Endothelial cell of umbilical vein (primary cell): ENCODE results near the gene SPRED2. TPM values are rescaled to one million over a fixed set of nuclear protein-coding genes. Genes with fewer than 3 reads are reported as not detected.

Experiments
- BruUV-seq: library from RNA; stranded (reverse); fragments of 400-500 nt; replicated peaks from 2 replicates; lab custom pipeline; 2021; lab: Mats Ljungman, UMichigan
- CTCF ChIA-PET: fragments of 300-600, 350-600 bp; sonication (Branson Sonifier 250); formaldehyde crosslinking; loops from one replicate; lab custom pipeline; 2021; ENCODE audit warnings: antibody characterized with exemption, inconsistent platforms; lab: Charles Lee
- POLR2A ChIA-PET: fragments of 300-600, 350-600 bp; sonication (Branson Sonifier 250); formaldehyde crosslinking; loops from one replicate; lab custom pipeline; 2021; ENCODE audit warnings: antibody characterized with exemption, inconsistent platforms; lab: Charles Lee
- DNase-seq: peaks from one replicate; pipeline ENCODE4 v3.0.0-alpha.2; 2011; ENCODE audit warnings: low read depth, low spot score
- FAIRE-seq: peaks from 2 replicates; lab custom pipeline; 2011; peaks lifted over from hg19 to GRCh38; lab: Jason Lieb, UNC
- H2AFZ ChIP-seq: 2 replicates; pipeline ENCODE4 v1.6.0; 2012; ENCODE audit warnings: low read depth, low read length, control low read depth, inconsistent platforms
- H3K27ac ChIP-seq: 2 replicates; pipeline ENCODE4 v1.5.1; 2011; ENCODE audit warnings: low read depth, mild to moderate bottlenecking, control low read depth, low read length, moderate library complexity; ENCODE audit not compliant: insufficient read depth
- H3K27me3 ChIP-seq, 2 experiments: 2 replicates each; pipeline versions ENCODE4 v1.6.0 to v1.6.1; 2011; ENCODE audit warnings: low read length in 2 of 2, mixed read lengths in 1 of 2; ENCODE audit not compliant: control insufficient read depth in 2 of 2, insufficient read depth in 2 of 2
- H3K36me3 ChIP-seq, 2 experiments: 2 replicates in 1 of 2; 3 replicates in 1 of 2; pipeline ENCODE4 v1.5.1; 2011; ENCODE audit warnings: low read length in 2 of 2, mild to moderate bottlenecking in 1 of 2, moderate library complexity in 1 of 2; ENCODE audit not compliant: control insufficient read depth in 2 of 2, insufficient read depth in 2 of 2; ENCODE audit errors: extremely low read depth in 1 of 2
- H3K4me1 ChIP-seq: 3 replicates; pipeline ENCODE4 v1.5.1; 2011; ENCODE audit warnings: mild to moderate bottlenecking, low read length; ENCODE audit not compliant: control insufficient read depth, insufficient read depth; ENCODE audit errors: extremely low read depth
- H3K4me2 ChIP-seq: 2 replicates; pipeline ENCODE4 v1.6.1; 2011; ENCODE audit warnings: low read length, control low read depth, mixed read lengths; ENCODE audit not compliant: insufficient read depth
- H3K4me3 ChIP-seq, 3 experiments: fragments of 200-600 bp in 1 of 3; sonication (generic), shearing (Covaris generic) in 1 of 3; replicated peaks in 1 of 3; 2 replicates each; pipeline ENCODE4 v1.5.1; 2011 to 2016; ENCODE audit warnings: control low read depth in 3 of 3, low read length in 3 of 3, mild to moderate bottlenecking in 2 of 3, inconsistent platforms in 1 of 3, low read depth in 1 of 3, moderate library complexity in 1 of 3; ENCODE audit not compliant: insufficient read depth in 1 of 3
- H3K79me2 ChIP-seq: 2 replicates; pipeline ENCODE4 v1.6.0; 2012; ENCODE audit warnings: low read length, inconsistent platforms; ENCODE audit not compliant: control insufficient read depth, insufficient read depth
- H3K9ac ChIP-seq: replicated peaks from 2 replicates; pipeline ENCODE3; 2011; ENCODE audit warnings: low read length, control low read depth; ENCODE audit not compliant: insufficient read depth; ENCODE audit errors: extremely low read depth
- H3K9me1 ChIP-seq: replicated peaks from 3 replicates; pipeline ENCODE4 v1.6.0; 2011; ENCODE audit warnings: mild to moderate bottlenecking, low read length; ENCODE audit not compliant: control insufficient read depth, insufficient read depth; ENCODE audit errors: extremely low read depth
- H3K9me3 ChIP-seq: replicated peaks from 2 replicates; pipeline ENCODE4 v1.5.1; 2012; ENCODE audit warnings: low read length, inconsistent platforms; ENCODE audit not compliant: control insufficient read depth, insufficient read depth
- H4K20me1 ChIP-seq: replicated peaks from 2 replicates; pipeline ENCODE3; 2011; ENCODE audit warnings: mild to moderate bottlenecking, low read length; ENCODE audit not compliant: control insufficient read depth, insufficient read depth; ENCODE audit errors: extremely low read depth
- EZH2 ChIP-seq: IDR thresholded peaks from 2 replicates; pipeline ENCODE4 v1.6.1; 2012; ENCODE audit warnings: borderline replicate concordance, low read depth, mild to moderate bottlenecking, moderate library complexity, low read length, inconsistent platforms; ENCODE audit not compliant: severe bottlenecking
- FOS ChIP-seq: IDR thresholded peaks from 2 replicates; pipeline ENCODE4 v1.6.1; 2011; ENCODE audit warnings: mild to moderate bottlenecking, low read length, moderate library complexity, borderline replicate concordance; ENCODE audit not compliant: insufficient read depth
- GATA2 ChIP-seq: IDR thresholded peaks from 2 replicates; pipeline ENCODE4 v1.7.0; 2011; ENCODE audit warnings: low read depth, mild to moderate bottlenecking, moderate library complexity, mixed read lengths, low read length; ENCODE audit not compliant: insufficient read length, insufficient read depth
- JUN ChIP-seq: IDR thresholded peaks from 2 replicates; pipeline ENCODE4 v1.6.1; 2011; ENCODE audit warnings: borderline replicate concordance, low read depth; ENCODE audit not compliant: insufficient read length, insufficient read depth
- MYC ChIP-seq: IDR thresholded peaks from one replicate; pipeline ENCODE4 v1.6.1; 2011; ENCODE audit warnings: mild to moderate bottlenecking, low read depth, low read length
- POLR2A ChIP-seq: IDR thresholded peaks from 2 replicates; pipeline ENCODE4 v1.6.1; 2012; ENCODE audit warnings: low read depth, mild to moderate bottlenecking, control low read depth, low read length
- POLR2AphosphoS5 ChIP-seq: IDR thresholded peaks from 2 replicates; pipeline ENCODE4 v1.6.1; 2012; ENCODE audit warnings: low read depth, mild to moderate bottlenecking, control low read depth, low read length, moderate library complexity; ENCODE audit not compliant: insufficient read depth
- dilution Hi-C: fragments of 300-500 bp; cut with MboI; formaldehyde crosslinking; loops from one replicate; pipeline ENCODE4 v1.15.0; 2019; ENCODE audit warnings: low sequenced_read_pairs; ENCODE audit not compliant: extremely low pct_ligation_motif_present
- intact Hi-C: fragments of 100-400 bp; cut with micrococcal nuclease; formaldehyde crosslinking; loops from one replicate; pipeline ENCODE4 v1.10.0; 2022
- polyA plus RNA-seq, 4 experiments: library from polyadenylated mRNA; depleted of rRNA in 3 of 4; stranded (reverse) in 3 of 4; unstranded in 1 of 4; fragments of >200 nt; gene quantifications; 2 replicates each; pipeline versions ENCODE4 v1.2.1 to v1.2.3, GENCODE V29; 2011 to 2012; ENCODE audit warnings: missing spikeins in 1 of 4
- total RNA-seq: library from RNA; stranded (reverse); gene quantifications from 2 replicates; pipeline ENCODE4 v1.2.3, GENCODE V29; 2021
- TF ChIP-seq, protein P1 (sequence below), 2 donors: IDR thresholded peaks; 1 replicate in 1 of 2; 2 replicates in 1 of 2; pipeline ENCODE4 v1.5.1; 2011; ENCODE audit warnings: low read length in 2 of 2, mild to moderate bottlenecking in 2 of 2, moderate library complexity in 2 of 2, control low read depth in 1 of 2, inconsistent platforms in 1 of 2, low read depth in 1 of 2; ENCODE audit not compliant: insufficient read depth in 1 of 2; ENCODE audit errors: extremely low read depth in 1 of 2

The SPRED2 gene
- total and polyA plus RNA-seq, 2 donors (not counting 3 experiments of a cell fraction or from before 2014, with no cell fraction given): 3.6 to 9.6 TPM

DNA sequence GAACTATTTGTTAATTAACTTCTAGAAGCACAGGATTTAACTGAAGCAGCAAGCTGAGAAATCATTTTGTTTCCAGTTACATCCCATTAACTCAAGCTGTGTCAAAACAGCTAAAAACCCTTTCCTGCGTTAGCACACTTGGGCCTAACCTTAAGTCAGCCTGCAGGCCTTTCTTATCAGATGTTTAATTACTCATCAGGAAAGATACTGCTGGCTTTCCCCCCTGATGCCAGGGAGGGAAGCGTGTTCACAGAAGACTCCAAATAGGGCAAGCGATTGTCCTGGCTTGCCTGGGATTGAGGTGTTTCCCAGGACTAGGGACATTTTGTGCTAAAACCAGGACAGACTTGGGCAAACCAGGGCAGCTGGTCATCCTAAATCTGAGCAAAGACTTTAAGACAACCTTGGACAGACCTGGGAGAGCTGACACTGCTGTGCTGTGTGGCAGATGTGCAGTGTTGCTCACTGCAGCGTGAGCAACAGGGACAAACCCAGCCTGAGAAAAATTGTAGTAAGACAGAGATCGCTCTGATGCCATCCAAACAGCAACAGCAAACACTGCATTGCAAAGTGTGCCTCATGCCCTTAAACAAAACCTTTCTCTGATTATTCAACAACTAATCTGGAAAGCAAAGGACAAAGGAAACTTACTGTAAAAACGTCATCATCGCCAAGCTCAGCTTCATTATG, 100.9 kb downstream of the SPRED2 start:
- FAIRE-seq: peak; percentile 68

More for the DNA sequence above, 100.9 kb downstream of the SPRED2 start:
- intact Hi-C loops (no loop called here), dilution Hi-C loops (no loop called here)
- CTCF ChIA-PET: interaction anchor here (0.9 to 1.1 kb wide), 3 partner anchors 8 to 19 kb away, joined by 3 to 7 read pairs (median 3); no protein-coding TSS in a partner anchor
- no peaks in the 10 kb centered on the region for H3K4me1 ChIP-seq
- no peaks in the 10 kb centered on the region for H3K27me3 ChIP-seq
- TF ChIP-seq MYC: no peak
- no peak for TF ChIP-seq EZH2
- TF ChIP-seq POLR2A: no peak
- TF ChIP-seq POLR2AphosphoS5: no peak
- TF ChIP-seq, protein P1, sequence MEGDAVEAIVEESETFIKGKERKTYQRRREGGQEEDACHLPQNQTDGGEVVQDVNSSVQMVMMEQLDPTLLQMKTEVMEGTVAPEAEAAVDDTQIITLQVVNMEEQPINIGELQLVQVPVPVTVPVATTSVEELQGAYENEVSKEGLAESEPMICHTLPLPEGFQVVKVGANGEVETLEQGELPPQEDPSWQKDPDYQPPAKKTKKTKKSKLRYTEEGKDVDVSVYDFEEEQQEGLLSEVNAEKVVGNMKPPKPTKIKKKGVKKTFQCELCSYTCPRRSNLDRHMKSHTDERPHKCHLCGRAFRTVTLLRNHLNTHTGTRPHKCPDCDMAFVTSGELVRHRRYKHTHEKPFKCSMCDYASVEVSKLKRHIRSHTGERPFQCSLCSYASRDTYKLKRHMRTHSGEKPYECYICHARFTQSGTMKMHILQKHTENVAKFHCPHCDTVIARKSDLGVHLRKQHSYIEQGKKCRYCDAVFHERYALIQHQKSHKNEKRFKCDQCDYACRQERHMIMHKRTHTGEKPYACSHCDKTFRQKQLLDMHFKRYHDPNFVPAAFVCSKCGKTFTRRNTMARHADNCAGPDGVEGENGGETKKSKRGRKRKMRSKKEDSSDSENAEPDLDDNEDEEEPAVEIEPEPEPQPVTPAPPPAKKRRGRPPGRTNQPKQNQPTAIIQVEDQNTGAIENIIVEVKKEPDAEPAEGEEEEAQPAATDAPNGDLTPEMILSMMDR (IDR thresholded peaks at IDR 0.05; ENCODE audit: extremely low read depth in 1 of 2, insufficient read depth in 1 of 2, low read depth in 1 of 2, low read length in 2 of 2): no peak
- no peak for TF ChIP-seq GATA2
- no peak for TF ChIP-seq FOS
- TF ChIP-seq JUN: no peak
- no peaks in the 10 kb centered on the region for H3K9me3 ChIP-seq
- BruUV-seq: no TSS peak
- H3K4me3 ChIP-seq: no peak overlapping the region
- no peak for DNase-seq
- no peak overlapping the region for H3K9ac ChIP-seq
- POLR2A ChIA-PET: no interaction called here
- no peak overlapping the region for H3K27ac ChIP-seq
- H3K9me1 ChIP-seq: no peaks in the 10 kb centered on the region
- no peaks in the 10 kb centered on the region for H3K79me2 ChIP-seq
- H4K20me1 ChIP-seq: no peaks in the 10 kb centered on the region
- H3K36me3 ChIP-seq: no peaks in the 10 kb centered on the region
- H2AFZ ChIP-seq: no peak overlapping the region
- H3K4me2 ChIP-seq: no peak overlapping the region
